Gastrocnemius medialis (tissue), 4 donors: ENCODE results near the gene CFAP210. TPM values are rescaled to one million over a fixed set of nuclear protein-coding genes. Genes with fewer than 3 reads are reported as not detected.

ENCODE experiments used
- ATAC-seq, 2 donors: fragments of 150-250 bp; one replicate each; pipeline ENCODE4 v1.9.1; 2016
- DNase-seq, 2 donors: peaks; one replicate each; pipeline ENCODE4 v3.0.0-alpha.2; 2019
- H3K27ac ChIP-seq, 4 donors: fragments of 200-600 bp; sonication (generic); 1 replicate in 1 of 4; 2 replicates in 3 of 4; pipeline ENCODE4 v1.5.1; 2016 to 2018; ENCODE audit warnings: mild to moderate bottlenecking in 2 of 4, moderate library complexity in 1 of 4
- H3K27me3 ChIP-seq, 3 donors: fragments of 200-600 bp; sonication (generic) in 2 of 3; 1 replicate in 1 of 3; 2 replicates in 2 of 3; pipeline versions ENCODE4 v1.5.1 to v1.6.0; 2016 to 2019; ENCODE audit warnings: mild to moderate bottlenecking in 1 of 3, moderate library complexity in 1 of 3
- H3K36me3 ChIP-seq, 2 donors: fragments of 200-600 bp; sonication (generic) in 1 of 2; one replicate each; pipeline ENCODE4 v1.5.1; 2017 to 2018
- H3K4me1 ChIP-seq, 2 donors: fragments of 200-600 bp; sonication (generic) in 1 of 2; one replicate each; pipeline ENCODE4 v1.5.1; 2016 to 2017; ENCODE audit warnings: mild to moderate bottlenecking in 2 of 2
- H3K4me3 ChIP-seq, 4 donors: fragments of 200-600 bp; sonication (generic) in 3 of 4; 1 replicate in 1 of 4; 2 replicates in 3 of 4; pipeline ENCODE4 v1.5.1; 2016 to 2019; ENCODE audit warnings: mild to moderate bottlenecking in 2 of 4
- H3K9me3 ChIP-seq, 3 donors: fragments of 200-600 bp; sonication (generic) in 2 of 3; 1 replicate in 1 of 3; 2 replicates in 2 of 3; pipeline ENCODE4 v1.5.1; 2016 to 2019
- CTCF ChIP-seq, 5 experiments: fragments of 450-650 bp in 3 of 5; fragments of 200-600 bp in 2 of 5; sonication (generic) in 2 of 5; IDR thresholded peaks in 4 of 5; conservative IDR thresholded peaks in 1 of 5; 1 replicate in 4 of 5; 2 replicates in 1 of 5; pipeline ENCODE4 v1.5.1; 2016 to 2019; ENCODE audit warnings: antibody characterized with exemption in 5 of 5, mild to moderate bottlenecking in 3 of 5, moderate library complexity in 3 of 5
- POLR2A ChIP-seq, 2 donors: fragments of 450-650 bp; IDR thresholded peaks; one replicate each; pipeline ENCODE4 v1.6.1; 2017; ENCODE audit warnings: antibody characterized with exemption in 2 of 2, mild to moderate bottlenecking in 2 of 2, moderate library complexity in 2 of 2
- in situ Hi-C, 4 donors: fragments of 200-750 bp; cut with MboI; loops; one replicate each; pipeline versions ENCODE4 v1.15.0 to v1.8.0; 2017; ENCODE audit warnings: low sequenced_read_pairs in 4 of 4
- intact Hi-C: fragments of 100-400 bp; cut with DNase I; formaldehyde crosslinking; loops from one replicate; pipeline ENCODE4 v1.15.1; 2023; ENCODE audit warnings: low total_unique reads
- total RNA-seq, 4 donors: library from RNA; depleted of rRNA; stranded (reverse); fragments of >200 nt; gene quantifications; one replicate each; pipeline versions ENCODE4 v1.1.0 to v1.2.3, GENCODE V29; 2016

Gene CFAP210
- total RNA-seq, 4 donors from 2014 or later, result not detected

DNA sequence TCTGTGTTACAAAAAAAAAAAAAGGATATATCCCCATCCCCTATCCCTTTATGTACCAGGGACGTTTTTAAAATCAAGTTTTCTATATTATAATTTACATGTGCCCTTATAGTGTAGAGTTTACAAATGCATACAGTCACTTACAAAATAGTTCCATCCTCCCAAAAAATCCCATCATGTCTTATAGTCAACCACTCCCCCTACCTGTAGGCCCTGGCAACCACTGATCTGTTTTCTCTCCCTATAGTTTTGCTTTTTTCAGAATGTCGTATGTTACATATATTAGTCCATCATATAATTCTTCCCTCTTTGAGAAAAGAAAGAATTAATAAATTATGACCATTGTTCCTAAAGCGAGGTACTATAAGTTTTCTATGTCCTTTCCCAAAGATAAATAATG, 17.8 kb downstream of the CFAP210 start:
- no peak overlapping the region for H3K4me3 ChIP-seq
- H3K9me3 ChIP-seq, result no peaks in the 10 kb centered on the region
- no peaks in the 10 kb centered on the region for H3K27me3 ChIP-seq
- H3K27ac ChIP-seq, result no peak overlapping the region
- DNase-seq (no peak), ATAC-seq (no peak)
- in situ Hi-C loops (no loop called here), intact Hi-C loops (no loop called here)
- no peaks in the 10 kb centered on the region for H3K4me1 ChIP-seq
- H3K36me3 ChIP-seq, result no peaks in the 10 kb centered on the region
- TF ChIP-seq POLR2A (IDR thresholded peaks at IDR 0.05) (no peak), CTCF (IDR thresholded peaks at IDR 0.05 in 4 of 5, conservative IDR thresholded peaks at IDR 0.05 in 1 of 5) (no peak)

GRCh38 chr2:169673921-169674320, 20.3 kb downstream of the CFAP210 start:
- no peak overlapping the region for H3K4me3 ChIP-seq
- ATAC-seq, result no peak
- intact Hi-C loops, result no loop called here
- no peaks in the 10 kb centered on the region for H3K27me3 ChIP-seq
- H3K9me3 ChIP-seq, result no peaks in the 10 kb centered on the region
- H3K36me3 ChIP-seq, result no peaks in the 10 kb centered on the region
- no peak overlapping the region for H3K27ac ChIP-seq
- DNase-seq, result no peak
- no peaks in the 10 kb centered on the region for H3K4me1 ChIP-seq
- in situ Hi-C loops, result no loop called here
- TF ChIP-seq CTCF (IDR thresholded peaks at IDR 0.05 in 4 of 5, conservative IDR thresholded peaks at IDR 0.05 in 1 of 5), result no peak
- TF ChIP-seq POLR2A (IDR thresholded peaks at IDR 0.05), result no peak

DNA sequence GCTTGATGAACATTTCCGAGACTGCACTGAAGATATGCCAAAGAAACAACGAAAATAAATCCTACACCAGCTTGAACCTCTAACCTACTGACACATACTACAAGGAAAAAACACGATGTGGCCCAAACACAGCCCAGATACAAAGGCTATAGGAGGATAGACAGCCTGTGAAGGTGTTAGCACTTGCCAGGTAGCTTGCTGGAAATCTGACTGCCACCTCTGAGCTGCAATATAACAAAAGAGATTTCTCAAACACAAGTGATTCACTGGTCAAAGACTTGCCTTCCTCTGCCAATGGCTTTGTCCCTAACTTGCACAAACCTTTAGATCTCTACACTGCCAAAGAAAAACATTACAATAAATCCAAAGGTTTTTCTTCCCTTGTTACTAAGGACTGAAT, 21.1 kb downstream of the CFAP210 start:
- in situ Hi-C loops, result no loop called here
- ATAC-seq, result no peak
- TF ChIP-seq POLR2A (IDR thresholded peaks at IDR 0.05), result no peak
- no peak for TF ChIP-seq CTCF (IDR thresholded peaks at IDR 0.05 in 4 of 5, conservative IDR thresholded peaks at IDR 0.05 in 1 of 5)

GRCh38 chr2:169672406-169672805, 21.8 kb downstream of the CFAP210 start:
- intact Hi-C loops, result no loop called here
- ATAC-seq, result no peak
- Histone ChIP-seq H3K36me3 (no peaks in the 10 kb centered on the region), H3K9me3 (no peaks in the 10 kb centered on the region), H3K4me1 (no peaks in the 10 kb centered on the region), H3K4me3 (no peak overlapping the region), H3K27ac (no peak overlapping the region), H3K27me3 (no peaks in the 10 kb centered on the region)
- TF ChIP-seq POLR2A (IDR thresholded peaks at IDR 0.05) (no peak), CTCF (IDR thresholded peaks at IDR 0.05 in 4 of 5, conservative IDR thresholded peaks at IDR 0.05 in 1 of 5) (no peak)
- in situ Hi-C loops, result no loop called here
- DNase-seq, result no peak

More for the DNA sequence above, 21.1 kb downstream of the CFAP210 start:
- no peaks in the 10 kb centered on the region for H3K9me3 ChIP-seq
- no peaks in the 10 kb centered on the region for H3K4me1 ChIP-seq
- H3K27ac ChIP-seq, result no peak overlapping the region
- no peak for DNase-seq
- H3K4me3 ChIP-seq, result no peak overlapping the region
- H3K36me3 ChIP-seq, result no peaks in the 10 kb centered on the region
- no peaks in the 10 kb centered on the region for H3K27me3 ChIP-seq
- intact Hi-C loops, result no loop called here

DNA sequence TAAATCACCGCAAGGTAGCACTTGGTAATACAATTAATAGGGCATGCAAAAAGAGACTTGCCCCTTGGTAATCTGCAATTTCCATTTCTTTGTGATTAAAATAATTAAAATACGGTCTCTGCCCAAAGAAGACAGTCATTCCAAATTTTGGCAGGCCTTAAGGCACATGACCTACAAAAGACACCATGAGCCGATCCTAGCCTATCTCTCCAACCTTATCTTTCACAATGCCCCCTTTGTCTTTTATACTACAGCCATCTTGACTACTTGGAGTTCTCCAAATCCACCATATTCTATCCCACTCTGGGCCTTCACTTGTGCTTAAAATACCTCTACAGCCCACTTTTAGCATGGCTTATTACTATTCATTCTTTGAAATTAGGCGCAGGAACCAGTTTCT, 23.3 kb downstream of the CFAP210 start:
- no peak for ATAC-seq
- Histone ChIP-seq H3K27me3 (no peaks in the 10 kb centered on the region), H3K9me3 (no peaks in the 10 kb centered on the region), H3K4me1 (no peaks in the 10 kb centered on the region), H3K4me3 (no peak overlapping the region), H3K36me3 (no peaks in the 10 kb centered on the region), H3K27ac (no peak overlapping the region)
- intact Hi-C loops (no loop called here), in situ Hi-C loops (no loop called here)
- no peak for DNase-seq
- no peak for TF ChIP-seq CTCF (IDR thresholded peaks at IDR 0.05 in 4 of 5, conservative IDR thresholded peaks at IDR 0.05 in 1 of 5)
